GM12873 (cell line): Measurements from ENCODE around the gene SLC13A4.

Experiments used
- TF ChIP-seq, protein P1 (sequence below): IDR thresholded peaks from 2 replicates; pipeline ENCODE4 v1.5.1; 2012; ENCODE audit warnings: low read depth, mild to moderate bottlenecking, moderate library complexity, low read length, control low read depth; ENCODE audit not compliant: insufficient read depth; ENCODE audit errors: missing control alignments

The SLC13A4 gene

DNA sequence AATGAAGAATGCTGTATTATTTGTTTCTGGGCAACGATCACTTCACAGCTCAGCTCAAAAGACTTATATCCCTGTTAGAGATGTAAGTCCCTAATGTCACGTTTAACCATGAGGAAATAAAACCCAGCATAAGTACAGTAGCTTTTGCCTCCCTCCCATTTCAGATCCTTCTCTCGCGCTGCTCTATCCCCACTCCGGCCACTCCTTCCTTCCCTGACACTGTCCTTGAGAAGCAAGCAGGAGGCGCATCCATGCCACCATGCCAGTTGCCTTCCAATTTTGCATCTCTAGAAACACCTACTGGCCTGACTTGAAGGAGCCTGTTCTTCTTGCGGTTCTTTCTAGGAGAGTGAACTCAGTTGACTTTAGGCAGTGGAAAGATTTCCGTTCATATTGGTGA is 19.4 kb upstream of the SLC13A4 start:
- TF ChIP-seq, protein P1, sequence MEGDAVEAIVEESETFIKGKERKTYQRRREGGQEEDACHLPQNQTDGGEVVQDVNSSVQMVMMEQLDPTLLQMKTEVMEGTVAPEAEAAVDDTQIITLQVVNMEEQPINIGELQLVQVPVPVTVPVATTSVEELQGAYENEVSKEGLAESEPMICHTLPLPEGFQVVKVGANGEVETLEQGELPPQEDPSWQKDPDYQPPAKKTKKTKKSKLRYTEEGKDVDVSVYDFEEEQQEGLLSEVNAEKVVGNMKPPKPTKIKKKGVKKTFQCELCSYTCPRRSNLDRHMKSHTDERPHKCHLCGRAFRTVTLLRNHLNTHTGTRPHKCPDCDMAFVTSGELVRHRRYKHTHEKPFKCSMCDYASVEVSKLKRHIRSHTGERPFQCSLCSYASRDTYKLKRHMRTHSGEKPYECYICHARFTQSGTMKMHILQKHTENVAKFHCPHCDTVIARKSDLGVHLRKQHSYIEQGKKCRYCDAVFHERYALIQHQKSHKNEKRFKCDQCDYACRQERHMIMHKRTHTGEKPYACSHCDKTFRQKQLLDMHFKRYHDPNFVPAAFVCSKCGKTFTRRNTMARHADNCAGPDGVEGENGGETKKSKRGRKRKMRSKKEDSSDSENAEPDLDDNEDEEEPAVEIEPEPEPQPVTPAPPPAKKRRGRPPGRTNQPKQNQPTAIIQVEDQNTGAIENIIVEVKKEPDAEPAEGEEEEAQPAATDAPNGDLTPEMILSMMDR, result no peak

DNA sequence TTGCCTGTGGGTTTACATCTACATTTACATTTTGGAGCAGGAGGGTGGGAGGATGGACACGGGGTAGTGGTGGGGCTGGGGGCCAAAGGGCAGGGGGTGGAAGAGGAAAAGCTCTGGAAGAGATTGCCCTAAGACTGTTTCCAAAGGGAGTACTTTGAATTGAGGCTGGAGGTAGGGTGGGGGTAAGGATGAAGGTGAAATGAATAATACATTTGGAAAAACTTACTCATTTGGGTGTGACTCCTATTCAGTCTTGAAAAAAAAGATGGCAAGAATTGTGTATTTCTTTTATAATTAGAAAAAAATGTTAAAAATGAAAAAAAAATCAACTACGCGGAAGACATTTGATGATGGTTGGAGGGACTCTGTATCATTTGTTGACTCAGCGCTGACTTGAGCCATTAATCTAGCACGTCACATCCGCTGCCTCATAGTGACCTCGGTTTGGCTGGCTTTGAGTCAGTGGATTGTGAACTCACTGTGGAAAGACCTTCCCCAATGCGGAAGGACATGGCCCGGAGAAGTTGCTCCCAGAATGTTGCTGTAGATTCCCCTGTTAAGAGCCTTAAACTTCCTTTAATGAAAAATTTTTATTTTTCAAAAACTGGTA is 17.8 kb upstream of the SLC13A4 start:
- TF ChIP-seq, protein P1, result no peak

DNA sequence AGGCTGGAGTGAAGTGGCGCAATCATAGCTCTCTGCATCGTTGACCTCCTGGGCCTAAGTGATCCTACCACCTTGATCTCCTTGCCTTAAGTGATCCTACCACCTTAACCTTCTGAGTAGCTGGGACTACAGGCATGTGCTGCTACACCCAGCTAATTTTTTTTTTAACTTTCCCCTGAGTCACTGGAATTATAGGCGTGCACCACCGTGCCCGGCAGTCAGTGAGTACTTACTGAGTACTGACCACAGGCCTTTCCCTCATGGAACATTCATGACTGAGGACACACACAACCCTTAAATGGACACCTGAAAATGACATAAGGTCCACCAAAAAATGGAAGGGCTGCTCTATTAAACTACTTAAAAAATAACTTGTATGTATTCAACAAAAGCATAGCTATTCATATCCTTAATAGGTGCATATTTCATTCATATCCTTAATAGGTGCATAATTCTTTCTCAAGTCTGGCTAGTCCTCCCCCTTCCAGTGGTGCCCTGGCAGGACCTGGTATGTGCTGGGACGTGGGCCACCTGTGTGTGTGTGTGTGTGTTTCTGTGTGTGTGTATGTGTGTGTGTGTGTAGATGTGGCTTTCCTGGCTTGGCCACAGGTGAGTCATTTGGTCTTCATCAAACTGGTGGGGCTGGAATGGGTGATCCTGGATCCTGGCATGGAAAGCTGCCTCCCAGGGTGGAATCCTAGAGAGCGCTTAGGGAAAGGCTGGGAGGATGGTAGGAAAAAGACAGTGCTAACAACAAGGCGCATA is 17.1 kb upstream of the SLC13A4 start:
- TF ChIP-seq, protein P1, result no peak

DNA sequence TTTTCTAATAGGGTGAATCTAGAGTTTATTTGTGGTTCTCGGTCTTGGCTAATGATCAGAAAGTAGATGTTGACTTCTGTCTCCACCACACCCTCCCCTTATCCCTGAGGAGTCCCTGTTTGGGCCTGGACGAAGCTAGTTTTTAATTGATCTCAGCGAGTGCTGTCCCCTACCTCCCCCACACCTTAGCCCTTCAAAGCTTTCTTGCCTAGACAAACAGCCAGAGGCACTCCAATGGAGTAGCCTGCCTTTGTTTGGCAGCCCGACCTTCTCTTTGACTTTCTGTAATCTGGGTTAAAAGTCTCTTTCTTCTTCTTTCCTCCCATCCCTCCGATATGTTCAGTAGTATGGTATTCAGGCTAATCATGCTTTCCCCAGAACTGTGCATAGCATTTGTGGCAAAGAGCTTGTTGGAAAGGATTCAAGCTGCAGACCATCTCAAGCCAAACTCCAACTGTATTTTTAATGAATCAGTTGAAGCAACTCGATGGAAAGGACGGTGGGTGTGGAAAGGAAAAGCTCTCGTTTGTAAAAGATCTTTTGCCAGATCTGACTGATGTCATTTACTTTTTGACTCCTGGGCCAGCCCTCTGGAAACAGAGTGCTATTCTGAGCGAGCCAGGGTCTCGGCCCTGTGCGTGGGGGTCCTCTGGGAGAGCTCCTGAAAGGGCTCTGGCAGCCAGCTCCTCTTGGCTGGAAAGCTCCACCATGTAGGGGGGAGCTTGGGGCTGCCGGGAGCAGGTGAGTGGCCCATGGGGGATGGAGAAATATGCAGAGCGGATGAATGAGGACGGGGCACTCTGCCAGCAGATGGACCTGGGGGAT is 16.1 kb upstream of the SLC13A4 start:
- TF ChIP-seq, protein P1, result no peak

DNA sequence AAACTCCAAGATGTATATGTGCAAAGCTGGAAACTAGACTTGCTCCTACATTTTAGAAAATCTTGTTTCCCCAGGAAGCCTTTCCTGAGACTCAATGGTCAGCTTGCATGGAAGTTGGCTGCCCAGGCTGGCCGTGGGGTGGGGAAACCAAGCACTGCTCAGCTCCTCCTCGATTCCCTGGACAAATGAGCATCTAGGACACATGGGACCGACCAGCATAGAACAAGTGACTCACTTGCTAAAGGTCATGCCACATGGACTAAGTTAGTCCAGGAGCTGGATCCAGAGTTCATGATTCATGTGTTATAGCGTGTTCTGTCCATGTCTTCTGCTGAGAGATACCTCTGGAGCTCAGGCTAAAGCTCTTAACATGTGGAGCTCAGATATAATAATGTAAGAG is 14.4 kb upstream of the SLC13A4 start:
- TF ChIP-seq, protein P1, result no peak

DNA sequence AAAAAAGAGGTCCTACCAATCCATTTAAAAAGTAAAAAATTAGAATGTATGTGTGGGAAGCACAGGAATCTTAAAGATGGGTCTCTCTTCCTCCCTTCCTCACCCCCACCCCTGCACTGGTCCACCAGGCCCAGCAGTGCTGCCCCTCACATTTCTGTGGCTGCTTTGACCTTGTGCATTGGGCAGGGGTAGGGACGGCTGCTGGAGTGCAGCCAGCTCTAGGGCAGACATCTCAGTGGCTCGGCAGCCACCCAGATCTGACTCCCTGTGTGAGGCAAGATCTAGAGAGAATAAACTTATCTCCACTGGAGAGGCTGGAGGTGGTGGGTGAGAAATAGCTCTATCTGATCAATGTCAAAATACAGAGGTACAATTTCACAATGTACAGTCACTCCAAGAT is 13.9 kb upstream of the SLC13A4 start:
- TF ChIP-seq, protein P1, result no peak

DNA sequence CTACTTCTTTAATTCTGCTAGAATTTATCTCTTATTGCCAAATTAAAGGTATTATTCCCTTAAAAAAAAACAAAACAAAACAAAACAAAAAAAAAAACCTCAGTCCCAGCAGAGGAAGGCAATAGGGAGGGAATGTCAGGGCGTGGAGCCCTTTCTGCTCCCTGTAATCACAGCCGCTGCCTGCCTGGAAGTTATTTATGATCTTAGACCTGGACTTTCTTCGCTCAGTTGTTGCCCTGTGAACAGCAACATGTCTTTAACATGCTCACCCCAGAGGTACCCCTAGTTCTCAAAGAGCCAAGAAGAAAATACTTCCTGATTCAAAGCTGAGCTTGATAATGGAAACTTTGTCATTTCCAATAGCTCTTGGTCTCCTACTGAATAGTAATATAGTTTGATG is 12.9 kb upstream of the SLC13A4 start:
- TF ChIP-seq, protein P1, result no peak
